ENCODE results near the gene HMGN4. TPM values are rescaled to one million over a fixed set of nuclear protein-coding genes. Genes with fewer than 3 reads are reported as not detected.

Gene HMGN4
- total RNA-seq, 1 donor from 2014 or later = 88.5 TPM

DNA sequence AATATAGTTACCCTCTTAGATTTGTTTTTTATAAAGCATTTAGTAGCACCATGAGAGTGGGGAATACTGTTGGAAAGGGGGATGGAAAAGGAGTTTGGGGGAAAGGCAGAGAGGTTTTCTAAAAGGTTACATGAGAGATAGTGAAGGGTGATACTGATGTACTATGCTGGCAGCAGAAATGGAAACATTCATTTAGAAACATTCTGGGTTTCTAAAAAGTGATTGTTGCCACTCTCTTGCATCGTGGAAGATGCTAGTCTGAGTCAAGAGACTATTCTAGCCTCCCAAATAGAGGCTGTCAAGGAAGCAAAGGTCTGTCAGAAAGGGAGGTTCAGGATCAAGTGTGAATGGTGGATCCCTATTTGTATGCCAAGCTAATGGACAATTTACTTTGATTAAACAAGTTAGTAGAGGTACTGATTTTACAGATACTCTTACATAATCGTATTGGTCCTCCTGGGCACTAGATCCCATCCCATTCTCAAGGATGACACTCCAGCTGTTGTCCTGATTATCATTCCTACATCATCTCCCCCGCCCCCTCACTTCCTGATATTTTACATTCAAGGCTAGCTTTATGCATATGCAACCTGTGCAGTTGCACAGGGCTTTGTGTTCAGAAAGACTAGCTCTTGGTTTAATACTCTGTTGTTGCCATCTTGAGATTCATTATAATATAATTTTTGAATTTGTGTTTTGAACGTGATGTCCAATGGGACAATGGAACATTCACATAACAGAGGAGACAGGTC lies 43.2 kb downstream of the HMGN4 start:
- TF ChIP-seq, protein P1, sequence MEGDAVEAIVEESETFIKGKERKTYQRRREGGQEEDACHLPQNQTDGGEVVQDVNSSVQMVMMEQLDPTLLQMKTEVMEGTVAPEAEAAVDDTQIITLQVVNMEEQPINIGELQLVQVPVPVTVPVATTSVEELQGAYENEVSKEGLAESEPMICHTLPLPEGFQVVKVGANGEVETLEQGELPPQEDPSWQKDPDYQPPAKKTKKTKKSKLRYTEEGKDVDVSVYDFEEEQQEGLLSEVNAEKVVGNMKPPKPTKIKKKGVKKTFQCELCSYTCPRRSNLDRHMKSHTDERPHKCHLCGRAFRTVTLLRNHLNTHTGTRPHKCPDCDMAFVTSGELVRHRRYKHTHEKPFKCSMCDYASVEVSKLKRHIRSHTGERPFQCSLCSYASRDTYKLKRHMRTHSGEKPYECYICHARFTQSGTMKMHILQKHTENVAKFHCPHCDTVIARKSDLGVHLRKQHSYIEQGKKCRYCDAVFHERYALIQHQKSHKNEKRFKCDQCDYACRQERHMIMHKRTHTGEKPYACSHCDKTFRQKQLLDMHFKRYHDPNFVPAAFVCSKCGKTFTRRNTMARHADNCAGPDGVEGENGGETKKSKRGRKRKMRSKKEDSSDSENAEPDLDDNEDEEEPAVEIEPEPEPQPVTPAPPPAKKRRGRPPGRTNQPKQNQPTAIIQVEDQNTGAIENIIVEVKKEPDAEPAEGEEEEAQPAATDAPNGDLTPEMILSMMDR (IDR thresholded peaks at IDR 0.05; ENCODE audit: insufficient read depth, low read length, poor library complexity, severe bottlenecking) = no peak
- H3K36me3 ChIP-seq (ENCODE audit: control insufficient read depth, insufficient read depth, low read length) = no peaks in the 10 kb centered on the region

DNA sequence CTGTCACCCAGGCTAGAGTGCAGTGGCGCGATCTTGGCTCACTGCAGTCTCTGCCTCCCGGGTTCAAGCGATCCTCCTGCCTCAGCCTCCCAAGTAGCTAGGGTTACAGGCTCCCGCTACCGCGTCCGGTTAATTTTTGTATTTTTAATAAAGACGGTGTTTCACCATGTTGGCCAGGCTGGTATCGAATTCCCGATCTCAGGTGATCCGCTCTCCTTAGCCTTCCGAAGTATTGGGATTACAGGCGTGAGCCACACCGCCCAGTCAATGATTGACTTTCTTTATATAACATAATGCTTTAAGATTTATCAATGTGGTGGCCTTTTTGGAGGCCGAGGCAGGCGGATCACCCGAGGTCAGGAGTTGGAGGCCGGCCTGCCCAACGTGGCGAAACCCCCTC lies 50.8 kb downstream of the HMGN4 start:
- TF ChIP-seq, protein P1 (IDR thresholded peaks at IDR 0.05; ENCODE audit: insufficient read depth, low read length, poor library complexity, severe bottlenecking) = no peak

More for the DNA sequence above, 43.2 kb downstream of the HMGN4 start:
- peaks cover 12% of the 10 kb centered on the region for H3K27me3 ChIP-seq (ENCODE audit: control insufficient read depth, insufficient read depth, low read length)
- DNase-seq (ENCODE audit: low read depth) = no peak
- H3K4me3 ChIP-seq (ENCODE audit: low read depth, low read length) = no peak overlapping the region

DNA sequence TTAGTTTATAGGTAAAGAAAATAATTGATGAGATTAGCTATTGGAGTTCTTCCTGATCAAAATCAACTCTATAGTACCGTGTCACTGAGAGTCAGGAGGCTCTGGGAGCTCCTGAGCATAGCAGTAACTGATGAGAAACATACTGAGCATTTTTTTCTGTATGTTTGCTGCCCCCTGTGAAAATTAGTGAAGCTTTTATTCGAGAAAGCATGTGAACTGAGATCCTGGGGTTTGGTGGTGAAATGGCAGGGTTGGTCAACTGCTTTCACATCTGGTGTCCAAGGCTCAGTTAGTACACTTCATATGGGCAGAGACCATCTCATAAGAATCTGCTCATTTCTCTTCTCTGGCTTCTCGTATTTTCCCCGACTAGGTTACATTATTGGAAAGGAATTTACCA lies 54.5 kb downstream of the HMGN4 start:
- no peak for DNase-seq (ENCODE audit: low read depth)
- H3K36me3 ChIP-seq (ENCODE audit: control insufficient read depth, insufficient read depth, low read length) = no peaks in the 10 kb centered on the region
- TF ChIP-seq, protein P1 (IDR thresholded peaks at IDR 0.05; ENCODE audit: insufficient read depth, low read length, poor library complexity, severe bottlenecking) = no peak

More for the DNA sequence above, 50.8 kb downstream of the HMGN4 start:
- no peak for DNase-seq (ENCODE audit: low read depth)
- peaks cover 4% of the 10 kb centered on the region for H3K27me3 ChIP-seq (ENCODE audit: control insufficient read depth, insufficient read depth, low read length)
- H3K4me3 ChIP-seq (ENCODE audit: low read depth, low read length) = no peak overlapping the region
- no peaks in the 10 kb centered on the region for H3K36me3 ChIP-seq (ENCODE audit: control insufficient read depth, insufficient read depth, low read length)

DNA sequence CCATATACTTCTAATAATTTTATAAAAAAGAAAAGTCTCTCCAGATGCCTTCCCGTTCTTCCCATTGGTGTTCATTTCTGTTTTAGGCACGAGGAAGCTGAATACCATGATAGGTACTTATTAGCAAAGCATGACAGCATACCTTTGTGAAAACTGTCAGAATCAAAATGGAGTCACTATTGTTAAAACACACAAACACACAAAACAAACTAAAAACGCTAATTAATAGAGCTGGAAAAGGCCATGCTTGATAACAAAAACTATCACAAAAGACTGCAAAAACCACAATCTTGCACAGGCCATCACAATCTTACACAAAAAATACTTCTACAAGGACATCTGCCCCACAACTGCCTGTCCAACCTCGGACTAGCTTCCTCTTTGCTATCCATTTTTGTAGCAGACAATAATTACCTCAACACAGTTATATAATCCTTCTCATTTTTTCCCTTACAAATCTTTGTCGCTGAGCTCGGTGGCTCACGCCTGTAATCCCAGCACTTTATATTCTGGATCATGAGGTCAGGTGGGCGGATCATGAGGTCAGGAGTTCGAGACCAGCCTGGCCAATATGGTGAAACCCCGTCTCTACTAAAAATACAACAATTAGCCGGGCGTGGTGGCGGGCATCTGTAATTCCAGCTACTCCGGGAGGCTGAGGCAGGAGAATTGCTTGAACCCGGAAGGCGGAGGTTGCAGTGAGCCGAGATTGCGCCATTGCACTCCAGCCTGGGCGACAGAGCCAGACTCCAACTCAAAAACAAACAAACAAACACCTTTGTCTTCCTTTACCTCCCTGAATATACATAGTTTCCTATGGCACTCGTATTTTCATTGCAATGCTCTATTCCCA lies 55.3 kb downstream of the HMGN4 start:
- no peaks in the 10 kb centered on the region for H3K36me3 ChIP-seq (ENCODE audit: control insufficient read depth, insufficient read depth, low read length)
- TF ChIP-seq, protein P1 (IDR thresholded peaks at IDR 0.05; ENCODE audit: insufficient read depth, low read length, poor library complexity, severe bottlenecking) = no peak
- no peak overlapping the region for H3K4me3 ChIP-seq (ENCODE audit: low read depth, low read length)
- DNase-seq (ENCODE audit: low read depth) = no peak
- peaks cover 2% of the 10 kb centered on the region for H3K27me3 ChIP-seq (ENCODE audit: control insufficient read depth, insufficient read depth, low read length)

More for the DNA sequence above, 54.5 kb downstream of the HMGN4 start:
- no peak overlapping the region for H3K4me3 ChIP-seq (ENCODE audit: low read depth, low read length)
- peaks cover 2% of the 10 kb centered on the region for H3K27me3 ChIP-seq (ENCODE audit: control insufficient read depth, insufficient read depth, low read length)

DNA sequence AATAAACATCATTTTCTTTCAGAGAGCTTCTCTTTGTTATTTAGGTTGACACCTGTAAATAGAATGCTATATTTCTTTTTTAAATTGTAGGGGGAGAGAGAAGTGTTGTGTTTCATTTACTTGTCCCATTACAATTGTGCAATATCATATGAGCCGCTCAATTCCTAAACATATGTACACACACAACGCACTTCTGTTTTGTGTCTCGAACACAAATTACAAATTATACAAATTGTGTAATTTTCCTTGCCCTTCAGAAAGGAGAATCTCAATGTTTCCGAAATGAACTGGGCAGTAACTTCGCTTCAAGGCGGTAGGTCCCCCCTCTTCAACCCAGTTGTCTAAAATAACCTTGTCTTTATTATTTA lies 55.9 kb downstream of the HMGN4 start:
- DNase-seq (ENCODE audit: low read depth) = no peak
- Histone ChIP-seq H3K27me3 (ENCODE audit: control insufficient read depth, insufficient read depth, low read length) (peaks cover 2% of the 10 kb centered on the region), H3K36me3 (ENCODE audit: control insufficient read depth, insufficient read depth, low read length) (no peaks in the 10 kb centered on the region), H3K4me3 (ENCODE audit: low read depth, low read length) (no peak overlapping the region)
- TF ChIP-seq, protein P1 (IDR thresholded peaks at IDR 0.05; ENCODE audit: insufficient read depth, low read length, poor library complexity, severe bottlenecking) = no peak

Measured in kidney epithelial cell (primary cell).